Spleen (tissue), 7 donors: Measurements from ENCODE around the gene CFAP107.

ENCODE experiments used
- CTCF ChIP-seq, 11 experiments: fragments of 200-600 bp in 7 of 11; fragments of 450-650 bp in 4 of 11; sonication (generic) in 4 of 11; IDR thresholded peaks in 8 of 11; conservative IDR thresholded peaks in 3 of 11; 1 replicate in 7 of 11; 2 replicates in 4 of 11; pipeline versions ENCODE4 v1.4.0 to v1.8.0; 2016 to 2021; ENCODE audit warnings: antibody characterized with exemption in 11 of 11, inconsistent platforms in 4 of 11, mild to moderate bottlenecking in 1 of 11
- POLR2A ChIP-seq, 3 donors: fragments of 450-650 bp; IDR thresholded peaks; one replicate each; pipeline ENCODE4 v1.5.1; 2017; ENCODE audit warnings: antibody characterized with exemption in 3 of 3, mild to moderate bottlenecking in 1 of 3
- POLR2AphosphoS5 ChIP-seq, 3 donors: sonication (generic); formaldehyde crosslinking; IDR thresholded peaks; one replicate each; pipeline ENCODE4 v1.5.1; 2017; ENCODE audit warnings: antibody characterized with exemption in 3 of 3
- donor health status: DM: no; HTN: no; CAD: no; lungs with moderate emphysema.
- donor health status: DM: no; HTN: no; CAD: no.
- donor health status: DM: no; HTN: no; CAD: no.

- TF ChIP-seq CTCF (IDR thresholded peaks at IDR 0.05 in 8 of 11, conservative IDR thresholded peaks at IDR 0.05 in 3 of 11) (no peak), POLR2AphosphoS5 (IDR thresholded peaks at IDR 0.05) (no peak), POLR2A (IDR thresholded peaks at IDR 0.05) (no peak)
Measured at GRCh38 chr1:12709091-12709491, 36.9 kb upstream of the CFAP107 start.
